Measurements from ENCODE around the gene CEP152.

DNA sequence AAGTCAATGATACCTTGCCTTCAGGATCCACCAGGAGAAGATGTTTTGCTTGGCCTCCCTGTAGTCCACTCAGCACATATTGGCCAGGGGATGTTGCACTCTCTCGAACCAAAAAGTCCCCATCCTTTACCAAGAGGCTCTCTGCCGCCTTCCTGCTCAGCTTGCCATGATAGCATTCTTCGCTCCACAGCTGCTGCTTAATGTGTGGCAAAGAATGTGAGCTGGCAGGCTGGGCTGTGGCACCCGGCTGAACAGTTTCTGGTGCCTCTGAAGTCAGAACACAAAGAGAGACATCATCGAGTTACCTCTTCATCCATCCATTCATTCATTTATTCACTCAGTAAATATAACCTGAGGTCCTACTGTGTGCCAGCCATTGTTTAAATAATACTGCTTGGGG, 23.9 kb upstream of the CEP152 start:
- TF ChIP-seq, protein P1, sequence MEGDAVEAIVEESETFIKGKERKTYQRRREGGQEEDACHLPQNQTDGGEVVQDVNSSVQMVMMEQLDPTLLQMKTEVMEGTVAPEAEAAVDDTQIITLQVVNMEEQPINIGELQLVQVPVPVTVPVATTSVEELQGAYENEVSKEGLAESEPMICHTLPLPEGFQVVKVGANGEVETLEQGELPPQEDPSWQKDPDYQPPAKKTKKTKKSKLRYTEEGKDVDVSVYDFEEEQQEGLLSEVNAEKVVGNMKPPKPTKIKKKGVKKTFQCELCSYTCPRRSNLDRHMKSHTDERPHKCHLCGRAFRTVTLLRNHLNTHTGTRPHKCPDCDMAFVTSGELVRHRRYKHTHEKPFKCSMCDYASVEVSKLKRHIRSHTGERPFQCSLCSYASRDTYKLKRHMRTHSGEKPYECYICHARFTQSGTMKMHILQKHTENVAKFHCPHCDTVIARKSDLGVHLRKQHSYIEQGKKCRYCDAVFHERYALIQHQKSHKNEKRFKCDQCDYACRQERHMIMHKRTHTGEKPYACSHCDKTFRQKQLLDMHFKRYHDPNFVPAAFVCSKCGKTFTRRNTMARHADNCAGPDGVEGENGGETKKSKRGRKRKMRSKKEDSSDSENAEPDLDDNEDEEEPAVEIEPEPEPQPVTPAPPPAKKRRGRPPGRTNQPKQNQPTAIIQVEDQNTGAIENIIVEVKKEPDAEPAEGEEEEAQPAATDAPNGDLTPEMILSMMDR (tag by site-specific recombination; IDR thresholded peaks at IDR 0.05): no peak
- TF ChIP-seq, protein P2, sequence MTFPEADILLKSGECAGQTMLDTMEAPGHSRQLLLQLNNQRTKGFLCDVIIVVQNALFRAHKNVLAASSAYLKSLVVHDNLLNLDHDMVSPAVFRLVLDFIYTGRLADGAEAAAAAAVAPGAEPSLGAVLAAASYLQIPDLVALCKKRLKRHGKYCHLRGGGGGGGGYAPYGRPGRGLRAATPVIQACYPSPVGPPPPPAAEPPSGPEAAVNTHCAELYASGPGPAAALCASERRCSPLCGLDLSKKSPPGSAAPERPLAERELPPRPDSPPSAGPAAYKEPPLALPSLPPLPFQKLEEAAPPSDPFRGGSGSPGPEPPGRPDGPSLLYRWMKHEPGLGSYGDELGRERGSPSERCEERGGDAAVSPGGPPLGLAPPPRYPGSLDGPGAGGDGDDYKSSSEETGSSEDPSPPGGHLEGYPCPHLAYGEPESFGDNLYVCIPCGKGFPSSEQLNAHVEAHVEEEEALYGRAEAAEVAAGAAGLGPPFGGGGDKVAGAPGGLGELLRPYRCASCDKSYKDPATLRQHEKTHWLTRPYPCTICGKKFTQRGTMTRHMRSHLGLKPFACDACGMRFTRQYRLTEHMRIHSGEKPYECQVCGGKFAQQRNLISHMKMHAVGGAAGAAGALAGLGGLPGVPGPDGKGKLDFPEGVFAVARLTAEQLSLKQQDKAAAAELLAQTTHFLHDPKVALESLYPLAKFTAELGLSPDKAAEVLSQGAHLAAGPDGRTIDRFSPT (tag by site-specific recombination; IDR thresholded peaks at IDR 0.05): no peak

Measured in HEK293 (cell line).